ENCODE measurements around the gene RWDD2A.

DNA sequence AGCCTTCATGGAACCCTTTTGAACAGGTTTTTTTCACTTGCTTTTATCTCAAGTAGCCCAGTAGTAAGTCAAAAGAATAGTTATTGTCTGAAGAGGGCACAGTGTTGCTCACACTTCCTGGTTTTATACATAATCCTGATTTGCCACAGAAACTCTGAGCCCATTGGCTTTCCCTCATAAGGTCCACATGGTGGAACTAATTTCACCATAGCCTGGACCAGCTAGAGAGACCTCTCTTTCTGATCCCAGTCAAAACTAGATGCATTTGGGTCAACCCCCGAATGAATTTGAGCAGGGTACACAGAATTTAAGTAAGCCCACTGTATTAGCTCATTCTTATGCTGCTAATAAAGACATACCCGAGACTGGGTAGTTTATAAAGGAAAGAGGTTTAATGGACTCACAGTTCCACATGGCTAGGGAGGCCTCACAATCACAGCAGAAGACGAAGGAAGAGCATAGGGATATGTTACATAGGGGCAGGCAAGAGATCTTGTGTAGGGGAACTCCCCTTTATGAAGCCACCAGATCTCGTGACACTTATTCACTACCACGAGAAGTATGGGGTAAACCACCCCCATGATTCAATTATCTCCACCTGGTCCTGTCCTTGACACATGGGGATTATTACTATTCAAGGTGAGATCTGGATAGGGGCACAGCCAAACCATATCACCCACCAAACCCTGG lies 6.2 kb downstream of the RWDD2A start:
- TF ChIP-seq, protein P1, sequence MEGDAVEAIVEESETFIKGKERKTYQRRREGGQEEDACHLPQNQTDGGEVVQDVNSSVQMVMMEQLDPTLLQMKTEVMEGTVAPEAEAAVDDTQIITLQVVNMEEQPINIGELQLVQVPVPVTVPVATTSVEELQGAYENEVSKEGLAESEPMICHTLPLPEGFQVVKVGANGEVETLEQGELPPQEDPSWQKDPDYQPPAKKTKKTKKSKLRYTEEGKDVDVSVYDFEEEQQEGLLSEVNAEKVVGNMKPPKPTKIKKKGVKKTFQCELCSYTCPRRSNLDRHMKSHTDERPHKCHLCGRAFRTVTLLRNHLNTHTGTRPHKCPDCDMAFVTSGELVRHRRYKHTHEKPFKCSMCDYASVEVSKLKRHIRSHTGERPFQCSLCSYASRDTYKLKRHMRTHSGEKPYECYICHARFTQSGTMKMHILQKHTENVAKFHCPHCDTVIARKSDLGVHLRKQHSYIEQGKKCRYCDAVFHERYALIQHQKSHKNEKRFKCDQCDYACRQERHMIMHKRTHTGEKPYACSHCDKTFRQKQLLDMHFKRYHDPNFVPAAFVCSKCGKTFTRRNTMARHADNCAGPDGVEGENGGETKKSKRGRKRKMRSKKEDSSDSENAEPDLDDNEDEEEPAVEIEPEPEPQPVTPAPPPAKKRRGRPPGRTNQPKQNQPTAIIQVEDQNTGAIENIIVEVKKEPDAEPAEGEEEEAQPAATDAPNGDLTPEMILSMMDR (conservative IDR thresholded peaks at IDR 0.05; ENCODE audit: low read depth, low read length): no peak
- TF ChIP-seq EZH2 (IDR thresholded peaks at IDR 0.05; ENCODE audit: low read length, unreplicated experiment): no peak

Data from PC-3 (cell line).